SIG-M5 treated with dmso at 0.1 percent for 504 hours (cell line): ENCODE results near the gene NBPF6.
"Not testable (repeated sequence)": the region's sequence is repeated elsewhere in the genome, so short reads cannot be mapped to it uniquely, and the experiment has no call there.

Experiments
- DNase-seq: peaks from one replicate; lab custom pipeline; 2025; ENCODE audit not compliant: unreplicated experiment; lab: John Stamatoyannopoulos, UW

The NBPF6 gene

GRCh38 chr1:108496856-108497255, 46.7 kb downstream of the NBPF6 start:
- DNase-seq, result not testable (repeated sequence)

GRCh38 chr1:108502138-108502537, 52.0 kb downstream of the NBPF6 start:
- DNase-seq, result no peak

DNA sequence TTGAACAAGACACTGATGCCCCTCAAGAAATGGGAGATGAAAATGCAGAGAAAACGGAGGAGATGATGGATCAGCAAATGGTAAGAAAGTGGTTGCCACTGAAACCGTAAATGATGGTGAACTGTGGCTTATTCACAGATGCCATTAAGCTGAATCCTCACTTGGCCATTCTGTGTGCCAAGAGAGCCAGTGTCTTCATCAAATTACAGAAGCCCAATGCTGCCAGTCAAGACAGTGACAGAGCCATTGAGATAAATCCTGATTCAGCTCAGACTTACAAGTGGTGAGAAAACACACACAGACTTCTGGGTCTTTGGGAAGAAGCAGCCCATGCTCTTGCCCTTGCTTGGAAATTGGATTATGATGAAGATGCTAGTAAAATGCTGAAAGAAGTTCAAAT, 52.5 kb downstream of the NBPF6 start:
- no peak for DNase-seq

DNA sequence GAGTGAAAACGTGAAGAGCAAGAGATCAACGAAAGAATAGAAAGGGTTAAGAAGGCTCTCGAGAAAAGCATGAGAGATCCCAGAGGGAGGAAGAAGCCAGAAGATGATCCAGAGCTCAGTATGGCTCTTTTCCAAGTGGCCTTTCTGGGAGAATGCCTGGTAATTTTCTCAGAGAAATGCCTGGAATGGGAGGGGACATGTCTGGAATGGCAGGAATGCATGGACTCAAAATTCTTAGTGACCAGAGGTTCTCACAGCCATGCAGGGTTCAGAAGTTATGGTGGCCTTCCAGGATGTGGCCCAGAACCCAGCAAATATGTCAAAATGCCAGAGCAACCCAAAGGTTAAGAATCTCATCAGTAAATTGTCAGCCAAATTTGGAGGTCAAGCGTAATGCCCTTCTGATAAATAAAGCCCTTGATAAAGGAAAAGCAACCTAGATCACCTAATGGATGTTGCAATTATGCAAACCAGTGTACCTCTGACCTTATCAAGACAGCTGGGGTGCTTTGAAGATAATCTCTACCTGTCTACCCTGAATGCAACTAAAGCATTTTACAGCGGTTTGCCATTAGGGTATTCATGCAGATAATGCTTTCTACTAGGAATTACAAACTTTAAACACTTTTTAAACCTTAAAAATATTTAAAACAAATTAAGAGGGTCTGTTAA, 53.1 kb downstream of the NBPF6 start:
- no peak for DNase-seq

DNA sequence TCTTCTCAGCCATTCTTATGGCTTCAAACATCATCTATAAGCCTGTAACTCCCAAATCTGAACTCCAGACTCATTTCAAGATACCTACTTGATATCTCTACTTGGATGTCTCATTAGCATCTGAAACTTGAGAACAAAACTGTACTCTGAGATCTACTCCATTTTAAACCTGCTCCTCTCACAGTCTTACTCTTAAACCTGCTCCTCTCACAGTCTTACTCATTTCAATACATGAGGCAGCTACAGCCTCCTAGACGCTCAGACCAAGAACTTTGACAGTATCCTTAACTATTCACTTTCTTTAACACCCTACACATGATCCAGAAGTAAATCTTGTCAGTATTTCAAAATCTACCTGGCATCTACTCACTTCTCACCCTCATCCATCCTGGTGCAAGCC, 54.3 kb downstream of the NBPF6 start:
- no peak for DNase-seq

GRCh38 chr1:108505763-108506070, 55.6 kb downstream of the NBPF6 start:
- DNase-seq, result peak; percentile 34

DNA sequence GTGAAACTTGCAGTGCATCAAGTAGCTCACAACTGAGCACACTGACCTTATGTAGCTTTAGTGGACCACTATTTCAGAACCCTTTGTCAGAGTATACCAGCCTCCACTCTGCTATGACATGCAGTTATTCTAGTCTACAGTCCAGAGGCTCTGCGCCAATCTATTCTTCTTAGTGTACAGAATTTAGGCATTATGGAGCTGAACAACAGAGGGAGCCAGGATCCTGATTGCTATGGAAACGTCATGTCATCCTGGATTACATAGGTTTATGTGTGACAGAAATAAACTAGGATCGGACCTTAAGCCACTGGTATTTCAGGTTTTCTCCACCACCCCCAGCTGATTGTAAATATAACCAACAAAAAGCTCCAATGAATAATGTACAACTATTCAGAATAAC, 61.6 kb downstream of the NBPF6 start:
- DNase-seq, result peak; percentile 44

- peak; percentile 32 for DNase-seq
Measured at GRCh38 chr1:108512239-108513043, 62.3 kb downstream of the NBPF6 start.

- DNase-seq, result no peak
Measured at GRCh38 chr1:108513044-108513415, 62.9 kb downstream of the NBPF6 start.

DNA sequence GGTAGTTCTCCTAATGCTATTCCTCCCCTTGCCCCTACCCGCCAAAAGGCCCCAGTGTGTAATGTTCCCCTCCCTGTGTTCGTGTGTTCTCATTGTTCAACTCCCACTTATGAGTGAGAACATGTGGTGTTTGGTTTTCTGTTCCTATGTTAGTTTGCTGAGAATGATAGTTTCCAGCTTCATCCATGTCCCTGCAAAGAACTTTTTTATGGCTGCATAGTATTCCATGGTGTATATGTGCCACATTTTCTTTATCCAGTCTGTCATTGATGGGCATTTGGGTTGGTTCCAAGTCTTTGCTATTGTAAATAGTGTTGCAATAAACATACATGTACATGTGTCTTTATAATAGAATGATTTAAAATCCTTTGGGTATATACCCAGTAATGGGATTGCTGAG, 63.8 kb downstream of the NBPF6 start:
- DNase-seq, result not testable (repeated sequence)

DNA sequence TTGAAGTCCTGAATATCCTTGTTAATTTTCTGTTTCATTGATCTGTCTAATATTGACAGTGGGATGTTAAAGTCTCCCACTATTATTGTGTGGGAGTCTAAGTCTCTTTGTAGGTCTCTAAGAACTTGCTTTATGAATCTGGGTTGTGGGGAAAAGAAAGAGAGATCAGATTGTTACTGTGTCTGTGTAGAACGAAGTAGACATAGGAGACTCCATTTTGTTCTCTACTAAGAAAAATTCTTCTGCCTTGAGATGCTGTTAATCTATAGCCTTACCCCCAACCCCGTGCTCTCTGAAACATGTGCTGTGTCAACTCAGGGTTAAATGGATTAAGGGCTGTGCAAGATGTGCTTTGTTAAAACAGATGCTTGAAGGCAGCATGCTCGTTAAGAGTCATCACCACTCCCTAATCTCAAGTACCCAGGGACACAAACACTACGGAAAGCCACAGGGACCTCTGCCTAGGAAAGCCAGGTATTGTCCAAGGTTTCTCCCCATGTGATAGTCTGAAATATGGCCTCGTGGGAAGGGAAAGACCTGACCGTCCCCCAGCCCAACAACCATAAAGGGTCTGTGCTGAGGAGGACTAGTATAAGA, 67.3 kb downstream of the NBPF6 start:
- DNase-seq, result not testable (repeated sequence)
